BJ (cell line): ENCODE measurements around the gene INHBC. TPM values are rescaled to one million over a fixed set of nuclear protein-coding genes. Genes with fewer than 3 reads are reported as not detected.

Experiments
- CTCF ChIA-PET: fragments of 350-600 bp; formaldehyde crosslinking; extraction: SDS; loops from one replicate; lab custom pipeline; 2021; ENCODE audit warnings: antibody characterized with exemption, inconsistent platforms; lab: Yijun Ruan, JAX
- POLR2A ChIA-PET: fragments of 300-600 bp; sonication (Branson Sonifier 250); formaldehyde crosslinking; extraction: SDS; loops from one replicate; lab custom pipeline; 2021; ENCODE audit warnings: antibody characterized with exemption; lab: Charles Lee
- DNase-seq: peaks from one replicate; pipeline ENCODE4 v3.0.0-alpha.2; 2011; ENCODE audit warnings: low read depth
- H3K27me3 ChIP-seq: 2 replicates; pipeline ENCODE4 v1.6.0; 2011; ENCODE audit warnings: low read length; ENCODE audit not compliant: control insufficient read depth, insufficient read depth
- H3K36me3 ChIP-seq: 2 replicates; pipeline ENCODE4 v1.5.1; 2011; ENCODE audit warnings: low read length; ENCODE audit not compliant: control insufficient read depth, insufficient read depth
- H3K4me3 ChIP-seq: 2 replicates; pipeline ENCODE4 v1.5.1; 2011; ENCODE audit warnings: low read depth, mild to moderate bottlenecking, control low read depth, low read length
- polyA plus RNA-seq: library from polyadenylated mRNA; depleted of rRNA; stranded (reverse); fragments of >200 nt; gene quantifications from 2 replicates; pipeline ENCODE4 v1.2.3, GENCODE V29; 2011
- TF ChIP-seq, protein P1 (sequence below): IDR thresholded peaks from 2 replicates; pipeline ENCODE4 v1.5.1; 2011; ENCODE audit warnings: low read depth, mild to moderate bottlenecking, control low read depth, inconsistent platforms, low read length, moderate library complexity; ENCODE audit not compliant: insufficient read depth

INHBC gene
- polyA plus RNA-seq, 1 experiment = 0.09 TPM

DNA sequence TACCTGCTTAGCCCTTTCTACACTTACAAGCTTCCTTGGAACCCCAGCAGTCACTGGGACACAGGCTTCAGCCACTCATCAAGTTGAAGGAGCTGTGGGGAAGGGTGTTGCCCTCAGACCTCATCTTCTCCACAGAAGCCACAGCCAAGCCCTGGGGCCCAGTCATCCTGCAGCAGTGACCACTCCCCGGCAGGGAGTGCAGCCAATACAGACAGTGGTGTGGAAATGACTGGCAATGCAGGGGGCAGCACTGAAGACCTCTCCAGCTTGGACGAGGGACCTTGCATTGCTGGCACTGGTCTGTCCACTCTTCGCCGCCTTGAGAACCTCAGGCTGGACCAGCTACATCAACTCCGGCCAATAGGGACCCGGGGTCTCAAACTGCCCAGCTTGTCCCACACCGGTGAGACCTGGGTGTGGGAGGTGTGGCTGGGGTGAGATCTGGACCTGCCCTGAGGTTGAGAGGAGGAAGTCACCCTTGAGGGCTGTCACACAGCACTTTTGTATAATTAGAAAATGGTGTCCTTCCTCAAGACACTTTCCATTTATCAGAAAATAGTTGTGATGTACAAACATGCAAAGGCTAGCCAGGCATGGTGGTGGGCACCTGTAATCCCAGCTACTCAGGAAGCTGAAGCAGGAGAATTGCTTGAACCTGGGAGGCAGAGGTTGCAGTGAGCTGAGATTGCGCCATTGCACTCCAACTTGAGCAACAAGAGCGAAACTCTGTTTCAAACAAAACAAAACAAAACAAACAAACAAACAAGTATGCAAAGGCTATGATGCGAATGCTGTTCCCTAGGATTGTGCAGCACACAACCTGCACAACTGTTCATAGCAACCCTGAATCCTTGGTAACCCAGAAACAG lies 34.9 kb downstream of the INHBC start:
- ChIA-PET POLR2A (no interaction called here), CTCF (interaction anchor here (3.2 to 3.8 kb wide), 2 partner anchors 7 to 11 kb away, joined by 17 to 20 read pairs; partner anchors contain the start of gene GLI1)
- no peak for DNase-seq

DNA sequence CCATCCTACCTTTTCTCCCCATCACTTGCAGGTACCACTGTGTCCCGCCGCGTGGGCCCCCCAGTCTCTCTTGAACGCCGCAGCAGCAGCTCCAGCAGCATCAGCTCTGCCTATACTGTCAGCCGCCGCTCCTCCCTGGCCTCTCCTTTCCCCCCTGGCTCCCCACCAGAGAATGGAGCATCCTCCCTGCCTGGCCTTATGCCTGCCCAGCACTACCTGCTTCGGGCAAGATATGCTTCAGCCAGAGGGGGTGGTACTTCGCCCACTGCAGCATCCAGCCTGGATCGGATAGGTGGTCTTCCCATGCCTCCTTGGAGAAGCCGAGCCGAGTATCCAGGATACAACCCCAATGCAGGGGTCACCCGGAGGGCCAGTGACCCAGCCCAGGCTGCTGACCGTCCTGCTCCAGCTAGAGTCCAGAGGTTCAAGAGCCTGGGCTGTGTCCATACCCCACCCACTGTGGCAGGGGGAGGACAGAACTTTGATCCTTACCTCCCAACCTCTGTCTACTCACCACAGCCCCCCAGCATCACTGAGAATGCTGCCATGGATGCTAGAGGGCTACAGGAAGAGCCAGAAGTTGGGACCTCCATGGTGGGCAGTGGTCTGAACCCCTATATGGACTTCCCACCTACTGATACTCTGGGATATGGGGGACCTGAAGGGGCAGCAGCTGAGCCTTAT lies 35.8 kb downstream of the INHBC start:
- TF ChIP-seq, protein P1, sequence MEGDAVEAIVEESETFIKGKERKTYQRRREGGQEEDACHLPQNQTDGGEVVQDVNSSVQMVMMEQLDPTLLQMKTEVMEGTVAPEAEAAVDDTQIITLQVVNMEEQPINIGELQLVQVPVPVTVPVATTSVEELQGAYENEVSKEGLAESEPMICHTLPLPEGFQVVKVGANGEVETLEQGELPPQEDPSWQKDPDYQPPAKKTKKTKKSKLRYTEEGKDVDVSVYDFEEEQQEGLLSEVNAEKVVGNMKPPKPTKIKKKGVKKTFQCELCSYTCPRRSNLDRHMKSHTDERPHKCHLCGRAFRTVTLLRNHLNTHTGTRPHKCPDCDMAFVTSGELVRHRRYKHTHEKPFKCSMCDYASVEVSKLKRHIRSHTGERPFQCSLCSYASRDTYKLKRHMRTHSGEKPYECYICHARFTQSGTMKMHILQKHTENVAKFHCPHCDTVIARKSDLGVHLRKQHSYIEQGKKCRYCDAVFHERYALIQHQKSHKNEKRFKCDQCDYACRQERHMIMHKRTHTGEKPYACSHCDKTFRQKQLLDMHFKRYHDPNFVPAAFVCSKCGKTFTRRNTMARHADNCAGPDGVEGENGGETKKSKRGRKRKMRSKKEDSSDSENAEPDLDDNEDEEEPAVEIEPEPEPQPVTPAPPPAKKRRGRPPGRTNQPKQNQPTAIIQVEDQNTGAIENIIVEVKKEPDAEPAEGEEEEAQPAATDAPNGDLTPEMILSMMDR = no peak
- H3K36me3 ChIP-seq = no peaks in the 10 kb centered on the region; the same call in 1 of the 2 replicates
- ChIA-PET POLR2A (no interaction called here), CTCF (interaction anchor here (3.2 to 3.8 kb wide), 2 partner anchors 8 to 12 kb away, joined by 17 to 20 read pairs; partner anchors contain the start of gene GLI1)
- H3K27me3 ChIP-seq = peaks cover 27% of the 10 kb centered on the region
- no peak for DNase-seq
- no peak overlapping the region for H3K4me3 ChIP-seq

More for the DNA sequence above, 34.9 kb downstream of the INHBC start:
- H3K27me3 ChIP-seq = peaks cover 18% of the 10 kb centered on the region
- no peaks in the 10 kb centered on the region; the same call in 1 of the 2 replicates for H3K36me3 ChIP-seq
- TF ChIP-seq, protein P1 = no peak
- no peak overlapping the region for H3K4me3 ChIP-seq

DNA sequence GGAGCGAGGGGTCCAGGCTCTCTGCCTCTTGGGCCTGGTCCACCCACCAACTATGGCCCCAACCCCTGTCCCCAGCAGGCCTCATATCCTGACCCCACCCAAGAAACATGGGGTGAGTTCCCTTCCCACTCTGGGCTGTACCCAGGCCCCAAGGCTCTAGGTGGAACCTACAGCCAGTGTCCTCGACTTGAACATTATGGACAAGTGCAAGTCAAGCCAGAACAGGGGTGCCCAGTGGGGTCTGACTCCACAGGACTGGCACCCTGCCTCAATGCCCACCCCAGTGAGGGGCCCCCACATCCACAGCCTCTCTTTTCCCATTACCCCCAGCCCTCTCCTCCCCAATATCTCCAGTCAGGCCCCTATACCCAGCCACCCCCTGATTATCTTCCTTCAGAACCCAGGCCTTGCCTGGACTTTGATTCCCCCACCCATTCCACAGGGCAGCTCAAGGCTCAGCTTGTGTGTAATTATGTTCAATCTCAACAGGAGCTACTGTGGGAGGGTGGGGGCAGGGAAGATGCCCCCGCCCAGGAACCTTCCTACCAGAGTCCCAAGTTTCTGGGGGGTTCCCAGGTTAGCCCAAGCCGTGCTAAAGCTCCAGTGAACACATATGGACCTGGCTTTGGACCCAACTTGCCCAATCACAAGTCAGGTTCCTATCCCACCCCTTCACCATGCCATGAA lies 36.5 kb downstream of the INHBC start:
- H3K4me3 ChIP-seq = no peak overlapping the region
- peaks cover 34% of the 10 kb centered on the region for H3K27me3 ChIP-seq
- TF ChIP-seq, protein P1 = no peak
- no peaks in the 10 kb centered on the region; the same call in 1 of the 2 replicates for H3K36me3 ChIP-seq
- DNase-seq = no peak
- ChIA-PET CTCF (interaction anchor here (3.2 to 3.8 kb wide), 2 partner anchors 9 to 13 kb away, joined by 17 to 20 read pairs; partner anchors contain the start of gene GLI1), POLR2A (no interaction called here)

DNA sequence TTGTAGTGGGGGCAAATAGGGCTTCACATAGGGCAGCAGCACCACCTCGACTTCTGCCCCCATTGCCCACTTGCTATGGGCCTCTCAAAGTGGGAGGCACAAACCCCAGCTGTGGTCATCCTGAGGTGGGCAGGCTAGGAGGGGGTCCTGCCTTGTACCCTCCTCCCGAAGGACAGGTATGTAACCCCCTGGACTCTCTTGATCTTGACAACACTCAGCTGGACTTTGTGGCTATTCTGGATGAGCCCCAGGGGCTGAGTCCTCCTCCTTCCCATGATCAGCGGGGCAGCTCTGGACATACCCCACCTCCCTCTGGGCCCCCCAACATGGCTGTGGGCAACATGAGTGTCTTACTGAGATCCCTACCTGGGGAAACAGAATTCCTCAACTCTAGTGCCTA lies 37.1 kb downstream of the INHBC start:
- Histone ChIP-seq H3K36me3 (no peaks in the 10 kb centered on the region), H3K27me3 (peaks cover 38% of the 10 kb centered on the region), H3K4me3 (no peak overlapping the region)
- ChIA-PET POLR2A (no interaction called here), CTCF (interaction anchor here (3.2 to 3.8 kb wide), 2 partner anchors 9 to 13 kb away, joined by 17 to 20 read pairs; partner anchors contain the start of gene GLI1)
- no peak for DNase-seq
- TF ChIP-seq, protein P1 = no peak
